ENCODE data around the gene ANK3.

DNA sequence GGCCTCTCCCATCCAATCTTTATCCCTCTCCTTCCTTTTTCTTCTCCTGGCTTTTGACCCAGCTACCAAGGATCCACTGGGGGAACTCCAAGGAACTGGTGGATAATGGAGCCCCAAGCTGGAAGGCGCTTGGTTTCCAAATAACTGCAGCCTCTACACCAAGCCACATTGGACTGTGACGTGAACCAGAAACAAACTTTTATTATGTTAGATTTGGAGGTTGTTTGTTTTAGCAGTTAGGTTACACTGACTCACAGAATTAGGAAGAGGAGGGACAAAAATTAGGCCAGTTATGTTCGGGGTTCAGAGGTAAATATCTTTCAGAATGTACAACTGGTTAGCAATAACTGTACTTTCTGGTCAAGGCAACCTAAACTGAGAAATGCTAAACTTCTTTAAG lies 21.3 kb upstream of the ANK3 start:
- TF ChIP-seq, protein P1, sequence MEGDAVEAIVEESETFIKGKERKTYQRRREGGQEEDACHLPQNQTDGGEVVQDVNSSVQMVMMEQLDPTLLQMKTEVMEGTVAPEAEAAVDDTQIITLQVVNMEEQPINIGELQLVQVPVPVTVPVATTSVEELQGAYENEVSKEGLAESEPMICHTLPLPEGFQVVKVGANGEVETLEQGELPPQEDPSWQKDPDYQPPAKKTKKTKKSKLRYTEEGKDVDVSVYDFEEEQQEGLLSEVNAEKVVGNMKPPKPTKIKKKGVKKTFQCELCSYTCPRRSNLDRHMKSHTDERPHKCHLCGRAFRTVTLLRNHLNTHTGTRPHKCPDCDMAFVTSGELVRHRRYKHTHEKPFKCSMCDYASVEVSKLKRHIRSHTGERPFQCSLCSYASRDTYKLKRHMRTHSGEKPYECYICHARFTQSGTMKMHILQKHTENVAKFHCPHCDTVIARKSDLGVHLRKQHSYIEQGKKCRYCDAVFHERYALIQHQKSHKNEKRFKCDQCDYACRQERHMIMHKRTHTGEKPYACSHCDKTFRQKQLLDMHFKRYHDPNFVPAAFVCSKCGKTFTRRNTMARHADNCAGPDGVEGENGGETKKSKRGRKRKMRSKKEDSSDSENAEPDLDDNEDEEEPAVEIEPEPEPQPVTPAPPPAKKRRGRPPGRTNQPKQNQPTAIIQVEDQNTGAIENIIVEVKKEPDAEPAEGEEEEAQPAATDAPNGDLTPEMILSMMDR (IDR thresholded peaks at IDR 0.05) = no peak
- TF ChIP-seq POLR2A (IDR thresholded peaks at IDR 0.05) = no peak
